WTC11 (cell line): ENCODE measurements around the gene NUP58.

Experiments used
- CTCF ChIP-seq: fragments of 200-600 bp; IDR thresholded peaks from 2 replicates; pipeline ENCODE4 v1.8.0; 2022; ENCODE audit warnings: antibody characterized with exemption
- PREB ChIP-seq: sonication (generic); formaldehyde crosslinking; IDR thresholded peaks from 2 replicates; pipeline ENCODE4 v1.8.1; 2022; ENCODE audit warnings: mild to moderate bottlenecking, missing genetic modification reagents, moderate library complexity, borderline replicate concordance
- STAT6 ChIP-seq: sonication (generic); formaldehyde crosslinking; conservative IDR thresholded peaks from 2 replicates; pipeline ENCODE4 v1.8.1; 2023; ENCODE audit warnings: mild to moderate bottlenecking, low read depth, missing genetic modification reagents, moderate library complexity

GRCh38 chr13:25345576-25345975 is 44.2 kb downstream of the NUP58 start:
- TF ChIP-seq PREB (CRISPR knock-in tag) (no peak), STAT6 (CRISPR knock-in tag) (no peak), CTCF (no peak)
